ENCODE results near the gene ATXN7L1. TPM values are rescaled to one million over a fixed set of nuclear protein-coding genes. Genes with fewer than 3 reads are reported as not detected.
"Not testable (repeated sequence)": the region's sequence is repeated elsewhere in the genome, so short reads cannot be mapped to it uniquely, and the experiment has no call there.

Gene ATXN7L1
- total RNA-seq, 4 donors from 2014 or later: 12.3 to 28.8 (median 21.0) TPM

- Histone ChIP-seq H3K27ac (no peak overlapping the region), H3K4me3 (no peak overlapping the region), H3K36me3 (no peaks in the 10 kb centered on the region), H3K27me3 (no peaks in the 10 kb centered on the region), H3K9me3 (no peaks in the 10 kb centered on the region), H3K4me1 (peaks cover 0 to 3% (median 0%) of the 10 kb centered on the region in 4 donors)
- no peak for DNase-seq
- 84 to 94% methylated on average over 8 to 14 of the region's 14 CpGs for WGBS, 2 donors (ENCODE audit: low coverage in 1 of 2)
- in situ Hi-C loops (cut with MboI; ENCODE audit: low pct_ligation_motif_present in 1 of 4, low pct_unique_long_range_greater_than_20kb in 1 of 4, low sequenced_read_pairs in 3 of 4): no loop called here
- TF ChIP-seq POLR2AphosphoS5 (IDR thresholded peaks at IDR 0.05) (no peak), EP300 (IDR thresholded peaks at IDR 0.05; ENCODE audit: low read depth) (no peak)
- intact Hi-C loops (cut with DNase I; ENCODE audit: low total_unique reads): no loop called here
Measured at GRCh38 chr7:105600720-105601550, 275.5 kb downstream of the ATXN7L1 start.

DNA sequence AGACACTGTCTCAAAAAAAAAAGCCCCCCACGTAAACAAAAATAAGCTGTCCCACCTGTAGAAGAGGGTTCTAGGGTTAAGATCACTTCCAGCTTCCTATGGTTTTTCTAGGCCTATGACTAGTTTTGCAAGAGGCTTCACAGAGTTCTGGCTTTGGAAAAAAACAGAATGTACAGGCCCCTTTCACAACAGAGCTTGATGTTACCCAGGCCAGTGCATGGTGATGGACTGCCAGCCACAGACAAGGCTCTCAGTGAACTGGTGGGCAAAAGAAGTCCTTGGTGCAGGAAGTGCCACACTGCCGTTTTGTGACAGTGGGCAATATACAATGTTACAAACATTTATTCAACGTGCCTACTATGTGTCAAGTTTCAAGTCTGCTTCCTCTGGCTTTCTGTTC lies 276.8 kb downstream of the ATXN7L1 start:
- in situ Hi-C loops (cut with MboI; ENCODE audit: low pct_ligation_motif_present in 1 of 4, low pct_unique_long_range_greater_than_20kb in 1 of 4, low sequenced_read_pairs in 3 of 4): no loop called here
- Histone ChIP-seq H3K4me3 (no peak overlapping the region), H3K27ac (no peak overlapping the region), H3K9me3 (no peaks in the 10 kb centered on the region), H3K27me3 (no peaks in the 10 kb centered on the region), H3K36me3 (no peaks in the 10 kb centered on the region), H3K4me1 (peaks cover 0 to 3% (median 0%) of the 10 kb centered on the region in 4 donors)
- intact Hi-C loops (cut with DNase I; ENCODE audit: low total_unique reads): no loop called here
- DNase-seq: no peak
- WGBS, 2 donors (ENCODE audit: low coverage in 1 of 2): 40 to 65% methylated on average over 1 to 3 of the region's 3 CpGs
- TF ChIP-seq EP300 (IDR thresholded peaks at IDR 0.05; ENCODE audit: low read depth) (no peak), POLR2AphosphoS5 (IDR thresholded peaks at IDR 0.05) (no peak), POLR2A (IDR thresholded peaks at IDR 0.05) (no peak)
- TF ChIP-seq, protein P1, sequence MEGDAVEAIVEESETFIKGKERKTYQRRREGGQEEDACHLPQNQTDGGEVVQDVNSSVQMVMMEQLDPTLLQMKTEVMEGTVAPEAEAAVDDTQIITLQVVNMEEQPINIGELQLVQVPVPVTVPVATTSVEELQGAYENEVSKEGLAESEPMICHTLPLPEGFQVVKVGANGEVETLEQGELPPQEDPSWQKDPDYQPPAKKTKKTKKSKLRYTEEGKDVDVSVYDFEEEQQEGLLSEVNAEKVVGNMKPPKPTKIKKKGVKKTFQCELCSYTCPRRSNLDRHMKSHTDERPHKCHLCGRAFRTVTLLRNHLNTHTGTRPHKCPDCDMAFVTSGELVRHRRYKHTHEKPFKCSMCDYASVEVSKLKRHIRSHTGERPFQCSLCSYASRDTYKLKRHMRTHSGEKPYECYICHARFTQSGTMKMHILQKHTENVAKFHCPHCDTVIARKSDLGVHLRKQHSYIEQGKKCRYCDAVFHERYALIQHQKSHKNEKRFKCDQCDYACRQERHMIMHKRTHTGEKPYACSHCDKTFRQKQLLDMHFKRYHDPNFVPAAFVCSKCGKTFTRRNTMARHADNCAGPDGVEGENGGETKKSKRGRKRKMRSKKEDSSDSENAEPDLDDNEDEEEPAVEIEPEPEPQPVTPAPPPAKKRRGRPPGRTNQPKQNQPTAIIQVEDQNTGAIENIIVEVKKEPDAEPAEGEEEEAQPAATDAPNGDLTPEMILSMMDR (IDR thresholded peaks at IDR 0.05): no peak

- DNase-seq; H3K9me3 ChIP-seq; intact Hi-C loops (cut with DNase I; ENCODE audit: low total_unique reads); H3K4me3 ChIP-seq; in situ Hi-C loops (cut with MboI; ENCODE audit: low pct_ligation_motif_present in 1 of 4, low pct_unique_long_range_greater_than_20kb in 1 of 4, low sequenced_read_pairs in 3 of 4); H3K27ac ChIP-seq; H3K36me3 ChIP-seq; H3K4me1 ChIP-seq; H3K27me3 ChIP-seq: not testable (repeated sequence)
- WGBS, 2 donors (ENCODE audit: low coverage in 1 of 2): 83% methylated on average over 8 of the region's 8 CpGs; no CpG with 5 or more reads in 1 of the 2 donors
Measured at GRCh38 chr7:105599080-105599479, 277.3 kb downstream of the ATXN7L1 start.

DNA sequence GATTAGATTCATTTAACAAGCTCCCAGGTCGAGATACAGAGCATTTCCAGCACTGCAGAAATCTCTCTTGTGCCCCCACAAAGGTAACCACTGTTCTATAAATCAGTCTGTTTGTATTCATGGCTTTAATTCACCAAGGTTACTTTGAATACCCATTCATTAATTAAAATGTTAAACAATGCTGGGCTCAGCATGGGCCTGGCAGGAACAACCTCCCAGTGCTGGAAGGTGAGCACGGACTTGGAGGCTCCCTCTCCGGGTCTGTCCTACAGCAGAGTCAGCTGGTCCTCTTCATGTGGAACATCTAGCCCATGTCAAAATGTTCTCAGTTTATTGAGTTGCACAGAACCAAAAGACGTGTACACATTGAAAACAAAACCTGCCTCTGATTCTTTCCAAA lies 279.5 kb downstream of the ATXN7L1 start:
- 56 to 73% methylated on average over 1 to 4 of the region's 4 CpGs for WGBS, 2 donors (ENCODE audit: low coverage in 1 of 2)
- in situ Hi-C loops (cut with MboI; ENCODE audit: low pct_ligation_motif_present in 1 of 4, low pct_unique_long_range_greater_than_20kb in 1 of 4, low sequenced_read_pairs in 3 of 4) (no loop called here), intact Hi-C loops (cut with DNase I; ENCODE audit: low total_unique reads) (no loop called here)
- no peak overlapping the region for H3K4me3 ChIP-seq
- no peaks in the 10 kb centered on the region for H3K4me1 ChIP-seq
- H3K27me3 ChIP-seq: no peaks in the 10 kb centered on the region
- H3K36me3 ChIP-seq: no peaks in the 10 kb centered on the region
- DNase-seq: no peak
- no peaks in the 10 kb centered on the region for H3K9me3 ChIP-seq
- TF ChIP-seq POLR2AphosphoS5 (IDR thresholded peaks at IDR 0.05) (no peak), POLR2A (IDR thresholded peaks at IDR 0.05) (no peak), EP300 (IDR thresholded peaks at IDR 0.05; ENCODE audit: low read depth) (no peak)
- TF ChIP-seq, protein P1 (IDR thresholded peaks at IDR 0.05): no peak
- no peak overlapping the region for H3K27ac ChIP-seq

GRCh38 chr7:105594034-105594433 lies 282.4 kb downstream of the ATXN7L1 start:
- WGBS, 2 donors (ENCODE audit: low coverage in 1 of 2): 61% methylated on average over 3 of the region's 3 CpGs; no CpG with 5 or more reads in 1 of the 2 donors
- no peak for DNase-seq
- Histone ChIP-seq H3K9me3 (no peaks in the 10 kb centered on the region), H3K36me3 (no peaks in the 10 kb centered on the region), H3K27ac (no peak overlapping the region), H3K27me3 (no peaks in the 10 kb centered on the region), H3K4me1 (peaks cover 0 to 4% (median 0%) of the 10 kb centered on the region in 4 donors), H3K4me3 (no peak overlapping the region)
- intact Hi-C loops (cut with DNase I; ENCODE audit: low total_unique reads) (no loop called here), in situ Hi-C loops (cut with MboI; ENCODE audit: low pct_ligation_motif_present in 1 of 4, low pct_unique_long_range_greater_than_20kb in 1 of 4, low sequenced_read_pairs in 3 of 4) (no loop called here)
- TF ChIP-seq POLR2AphosphoS5 (IDR thresholded peaks at IDR 0.05) (no peak), EP300 (IDR thresholded peaks at IDR 0.05; ENCODE audit: low read depth) (no peak), POLR2A (IDR thresholded peaks at IDR 0.05) (no peak)
- TF ChIP-seq, protein P1 (IDR thresholded peaks at IDR 0.05): no peak
